ENCODE results near the gene MRPS15.

Gene MRPS15

DNA sequence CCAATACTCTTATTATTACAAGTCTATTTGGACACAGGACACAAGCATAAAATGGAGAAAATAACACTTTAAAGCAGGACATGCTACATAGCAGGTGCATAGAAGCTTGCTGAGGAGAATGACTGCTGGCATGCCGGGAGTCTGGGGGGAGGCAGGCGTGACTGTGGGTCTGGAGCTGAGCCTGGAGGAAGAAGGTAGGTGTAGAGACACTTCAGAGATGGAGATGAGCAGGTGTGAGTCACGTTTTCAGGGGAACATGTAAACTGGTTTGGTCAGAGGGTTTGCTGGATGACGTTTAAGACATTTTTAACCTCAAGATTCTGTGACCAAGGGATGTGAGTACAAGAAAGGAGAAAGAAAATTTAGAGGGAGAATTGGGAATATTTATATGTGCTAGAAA, 38.4 kb downstream of the MRPS15 start:
- Mint-ChIP-seq H3K4me1 (peaks cover 8% of the 10 kb centered on the region), H3K27ac (peak overlapping the region in 1 of 2 donors; percentile 40), H3K9me3 (no peaks in the 10 kb centered on the region), H3K27me3 (no peaks in the 10 kb centered on the region), H3K4me3 (no peak overlapping the region)
- no peak for DNase-seq
- ATAC-seq, result no peak

GRCh38 chr1:36421649-36422048, 42.5 kb downstream of the MRPS15 start:
- Mint-ChIP-seq H3K27ac (peak overlapping the region; percentile 43 to 96), H3K9me3 (no peaks in the 10 kb centered on the region), H3K4me1 (peaks cover 19% of the 10 kb centered on the region), H3K27me3 (no peaks in the 10 kb centered on the region), H3K4me3 (no peak overlapping the region)
- ATAC-seq (no peak), DNase-seq (no peak)

DNA sequence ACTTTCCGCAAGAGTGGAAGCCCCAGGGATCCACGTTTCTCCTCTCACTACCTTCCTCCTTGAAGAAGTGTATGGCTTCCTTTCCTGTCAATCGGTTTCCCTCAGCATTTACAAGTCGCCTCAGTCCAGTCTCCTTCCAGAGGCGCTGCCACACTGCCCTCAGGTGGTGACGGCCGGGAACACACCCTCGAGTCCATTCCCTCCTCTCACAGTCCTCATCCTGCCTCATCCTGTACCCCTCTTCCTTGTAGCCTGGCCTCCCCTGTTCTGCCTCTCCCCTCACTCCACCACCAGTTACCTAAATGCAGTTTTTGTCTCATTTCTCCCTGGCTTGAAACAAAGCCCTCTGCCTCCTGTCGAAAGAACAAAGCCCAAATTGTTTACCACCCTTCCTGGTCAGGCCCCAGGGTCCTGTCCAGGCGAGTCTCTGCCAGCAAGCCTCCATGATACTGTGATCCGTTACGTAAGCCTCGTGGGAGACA, 43.3 kb downstream of the MRPS15 start:
- peak; percentile 98 for ATAC-seq
- DNase-seq, result peak; percentile 87 to 89
- Mint-ChIP-seq H3K9me3 (no peaks in the 10 kb centered on the region), H3K4me3 (peak overlapping the region; percentile 46 to 64), H3K27me3 (no peaks in the 10 kb centered on the region), H3K4me1 (peaks cover 19% of the 10 kb centered on the region), H3K27ac (peak overlapping the region; percentile 96 to 97)

DNA sequence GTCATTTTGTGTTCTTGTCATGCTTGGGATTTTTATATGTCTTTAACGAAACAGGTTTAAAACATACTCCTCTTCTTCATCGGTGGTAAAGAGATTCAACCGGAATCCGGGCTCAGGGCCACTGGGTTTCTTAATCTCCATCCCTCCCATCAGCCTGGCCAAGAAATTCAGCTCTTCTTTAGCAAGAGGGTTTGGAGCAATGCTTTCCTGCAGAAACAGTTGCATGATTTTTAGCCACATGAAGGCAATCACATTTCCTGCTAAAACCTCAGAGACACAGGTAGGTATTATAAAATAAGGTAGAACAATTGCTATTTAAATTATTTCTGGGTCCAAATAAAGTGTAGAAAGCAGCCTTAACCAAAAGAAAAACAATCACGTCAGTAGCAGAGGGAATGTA, 43.8 kb downstream of the MRPS15 start:
- Mint-ChIP-seq H3K9me3 (no peaks in the 10 kb centered on the region), H3K4me3 (peak overlapping the region; percentile 46 to 64), H3K27me3 (no peaks in the 10 kb centered on the region), H3K4me1 (peaks cover 19% of the 10 kb centered on the region), H3K27ac (peak overlapping the region in 1 of 2 donors; percentile 97)
- ATAC-seq (peak; percentile 33), DNase-seq (no peak)

- Mint-ChIP-seq H3K27ac (no peak overlapping the region), H3K9me3 (no peaks in the 10 kb centered on the region), H3K27me3 (no peaks in the 10 kb centered on the region), H3K4me1 (peaks cover 19% of the 10 kb centered on the region), H3K4me3 (no peak overlapping the region)
- DNase-seq, result no peak
- ATAC-seq, result no peak
Measured at GRCh38 chr1:36419569-36419968, 44.6 kb downstream of the MRPS15 start.

DNA sequence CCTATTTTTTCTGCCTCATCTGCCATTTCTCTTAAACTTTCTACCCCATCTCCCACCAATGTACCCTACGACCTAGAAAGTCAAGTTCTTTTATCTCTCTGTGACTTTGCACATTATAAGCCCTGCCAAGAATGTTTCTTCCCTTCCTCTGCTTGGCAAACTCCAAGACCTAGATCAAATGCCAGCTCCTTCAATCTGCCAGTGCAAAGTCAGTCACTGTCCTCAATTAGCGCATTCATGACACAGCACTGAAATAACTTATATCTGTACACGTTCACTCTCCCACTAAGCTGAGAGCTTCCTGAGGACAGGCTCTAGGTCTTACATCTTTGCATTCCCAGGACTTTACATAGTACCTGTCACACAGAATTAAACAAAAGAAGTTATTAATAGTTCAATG, 45.0 kb downstream of the MRPS15 start:
- peaks cover 19% of the 10 kb centered on the region for H3K4me1 Mint-ChIP-seq
- H3K4me3 Mint-ChIP-seq, result no peak overlapping the region
- no peak overlapping the region for H3K27ac Mint-ChIP-seq
- H3K27me3 Mint-ChIP-seq, result no peaks in the 10 kb centered on the region
- DNase-seq (no peak), ATAC-seq (no peak)
- H3K9me3 Mint-ChIP-seq, result no peaks in the 10 kb centered on the region

- Mint-ChIP-seq H3K4me3 (no peak overlapping the region), H3K9me3 (no peaks in the 10 kb centered on the region), H3K27me3 (no peaks in the 10 kb centered on the region), H3K27ac (no peak overlapping the region), H3K4me1 (peaks cover 20% of the 10 kb centered on the region)
- DNase-seq (no peak), ATAC-seq (no peak)
Measured at GRCh38 chr1:36417931-36418330, 46.3 kb downstream of the MRPS15 start.

DNA sequence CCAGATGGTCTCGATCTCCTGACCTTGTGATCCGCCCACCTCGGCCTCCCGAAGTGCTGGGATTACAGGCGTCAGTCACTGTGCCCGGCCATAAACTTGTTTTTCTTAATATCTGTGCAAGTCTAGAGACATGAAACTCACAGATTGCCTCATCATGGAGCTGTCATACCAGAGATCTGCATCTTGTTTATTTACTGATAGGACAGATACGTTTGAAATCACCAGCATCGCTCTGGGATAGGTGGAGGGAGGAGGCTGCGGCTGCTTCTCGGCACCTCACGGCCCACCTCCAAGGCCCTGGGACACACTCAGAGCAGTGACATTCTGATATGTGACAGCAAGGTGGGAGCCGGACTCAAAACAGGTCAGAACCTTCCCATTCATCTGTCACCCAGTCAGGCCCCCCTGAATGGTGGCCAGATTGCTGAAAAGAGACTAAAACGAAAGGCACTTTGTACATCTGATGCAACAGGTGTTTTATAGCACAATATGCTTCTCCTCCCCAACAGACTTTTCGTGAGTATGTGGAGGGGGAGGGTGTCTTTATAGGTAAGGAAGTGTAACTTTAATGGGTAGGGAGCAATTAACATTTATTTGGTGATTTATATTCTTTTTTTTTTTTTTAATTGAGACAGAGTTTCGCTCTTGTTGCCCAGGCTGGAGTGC, 48.4 kb downstream of the MRPS15 start:
- ATAC-seq (no peak), DNase-seq (no peak)
- no peak overlapping the region for H3K4me3 Mint-ChIP-seq
- H3K9me3 Mint-ChIP-seq, result no peaks in the 10 kb centered on the region
- H3K27ac Mint-ChIP-seq, result no peak overlapping the region
- peaks cover 31% of the 10 kb centered on the region for H3K4me1 Mint-ChIP-seq
- H3K27me3 Mint-ChIP-seq, result no peaks in the 10 kb centered on the region

DNA sequence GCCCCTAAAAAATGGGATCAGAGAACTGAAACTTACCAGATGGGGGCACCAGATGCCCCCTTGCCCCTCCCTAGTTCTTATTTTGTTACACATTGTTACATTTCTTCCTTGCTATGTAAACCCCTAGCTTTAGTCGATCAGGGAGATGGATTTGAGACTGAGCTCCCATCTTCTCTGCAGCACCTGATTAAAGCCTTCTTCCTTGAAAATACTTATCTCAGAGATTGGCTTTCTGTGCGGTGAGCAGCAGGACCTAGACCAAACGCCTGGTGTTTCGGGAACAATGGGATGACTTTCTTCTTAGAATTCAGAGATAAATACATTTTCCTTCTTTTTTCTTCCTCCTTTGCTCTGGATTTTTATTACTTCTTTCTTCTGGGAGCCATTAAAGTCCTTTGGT, 49.8 kb downstream of the MRPS15 start:
- ATAC-seq, result no peak

DNA sequence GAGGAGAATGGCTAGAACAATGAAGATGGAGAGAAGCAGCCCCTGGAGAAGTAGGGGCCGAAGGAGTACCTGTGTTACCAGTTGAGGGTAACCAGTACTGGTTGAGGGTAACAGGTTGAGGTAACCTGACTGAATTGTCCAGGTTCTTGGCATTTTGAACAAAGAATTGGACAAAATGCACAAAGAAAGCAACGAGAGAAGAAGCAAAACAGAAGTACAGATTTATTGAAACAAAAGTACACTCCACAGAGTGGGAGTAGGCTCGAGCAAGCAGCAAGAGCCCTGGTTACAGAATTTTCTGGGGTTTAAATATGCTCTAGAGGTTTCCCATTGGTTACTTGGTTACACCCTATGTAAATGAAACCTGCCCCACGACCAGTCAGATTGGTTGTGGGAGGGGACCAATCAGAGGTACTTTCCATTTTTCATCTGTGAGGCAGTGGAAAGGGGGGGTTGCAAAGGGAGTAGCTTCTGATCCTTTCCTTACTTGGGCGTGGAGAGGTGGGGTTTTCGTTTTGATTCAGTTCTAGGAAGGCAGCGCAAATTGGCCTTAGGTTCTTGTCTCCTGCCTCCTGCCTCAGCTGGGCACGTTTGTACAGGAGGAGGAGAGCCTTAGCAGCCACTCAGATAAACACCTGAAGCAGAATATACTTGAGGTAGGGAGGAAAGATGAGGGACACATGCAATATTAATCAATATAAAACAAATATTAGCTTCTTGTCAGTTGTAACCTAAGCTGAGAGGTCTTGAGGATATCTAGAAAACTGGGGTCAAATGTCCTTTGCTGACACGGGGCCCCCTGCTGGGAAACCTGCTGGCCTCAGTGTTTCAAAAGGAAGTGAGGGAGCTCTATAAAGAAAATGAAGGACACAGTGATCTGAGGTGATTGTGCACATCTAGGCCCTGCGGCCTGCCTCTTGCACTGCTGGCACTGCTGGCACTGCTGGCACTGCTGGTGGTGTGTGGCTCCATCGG, 52.2 kb downstream of the MRPS15 start:
- ATAC-seq (peak; percentile 99), DNase-seq (peak; percentile 54 to 77)
- Mint-ChIP-seq H3K27ac (peak overlapping the region in 1 of 2 donors; percentile 75), H3K4me1 (peaks cover 20% of the 10 kb centered on the region), H3K9me3 (no peaks in the 10 kb centered on the region), H3K4me3 (peak overlapping the region; percentile 58 to 67), H3K27me3 (no peaks in the 10 kb centered on the region)

More for the DNA sequence above, 49.8 kb downstream of the MRPS15 start:
- Mint-ChIP-seq H3K4me1 (peaks cover 20% of the 10 kb centered on the region), H3K27me3 (no peaks in the 10 kb centered on the region), H3K4me3 (no peak overlapping the region), H3K9me3 (no peaks in the 10 kb centered on the region), H3K27ac (no peak overlapping the region)
- DNase-seq, result no peak

GRCh38 chr1:36408479-36408878, 55.7 kb downstream of the MRPS15 start:
- H3K27ac Mint-ChIP-seq, result peak overlapping the region in 1 of 2 donors; percentile 43
- no peak for ATAC-seq
- peaks cover 20% of the 10 kb centered on the region for H3K4me1 Mint-ChIP-seq
- no peaks in the 10 kb centered on the region for H3K27me3 Mint-ChIP-seq
- DNase-seq, result no peak
- no peak overlapping the region for H3K4me3 Mint-ChIP-seq
- no peaks in the 10 kb centered on the region for H3K9me3 Mint-ChIP-seq

DNA sequence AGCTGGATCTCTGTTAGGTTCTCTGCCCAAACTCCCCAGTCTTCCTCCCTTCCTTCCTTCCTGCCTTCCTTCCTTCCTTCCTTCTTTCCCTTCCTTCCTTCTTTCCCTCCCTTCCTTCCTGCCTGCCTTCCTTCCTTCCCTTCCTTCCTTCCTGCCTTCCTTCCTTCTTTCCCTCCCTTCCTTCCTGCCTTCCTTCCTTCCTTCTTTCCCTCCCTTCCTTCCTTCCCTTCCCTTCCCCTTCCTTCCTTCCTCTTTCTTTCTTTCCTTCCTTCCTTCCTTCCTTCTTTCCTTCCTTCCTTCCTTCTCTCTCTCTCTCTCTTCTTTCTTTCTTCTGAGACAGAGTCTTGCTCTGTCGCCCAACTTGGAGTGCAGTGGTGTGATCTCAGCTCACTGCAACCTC, 57.7 kb downstream of the MRPS15 start:
- ATAC-seq (no peak), DNase-seq (no peak)
- Mint-ChIP-seq H3K4me3 (no peak overlapping the region), H3K4me1 (peaks cover 7% of the 10 kb centered on the region), H3K27ac (no peak overlapping the region), H3K9me3 (no peaks in the 10 kb centered on the region), H3K27me3 (no peaks in the 10 kb centered on the region)

Data from stimulated activated naive CD8-positive, alpha-beta T cell treated with anti-CD3 and anti-CD28 coated beads, Interleukin-15, amount 100 ng/mL, for 72 hours (primary cell).